H9 (cell line): ENCODE data around the gene ATP6V0A4. TPM values are rescaled to one million over a fixed set of nuclear protein-coding genes. Genes with fewer than 3 reads are reported as not detected.

Experiments
- DNase-seq: peaks from one replicate; pipeline ENCODE4 v3.0.0-alpha.2; 2017
- H2AFZ ChIP-seq: one replicate; pipeline ENCODE4 v1.6.1; 2013; ENCODE audit warnings: mild to moderate bottlenecking, low read length, control low read depth, moderate library complexity
- H2AK5ac ChIP-seq: 2 replicates; pipeline ENCODE4 v1.6.1; 2013; ENCODE audit warnings: low read length, control low read depth, mixed read lengths; ENCODE audit not compliant: insufficient read length
- H2BK120ac ChIP-seq: one replicate; pipeline ENCODE4 v1.6.1; 2013; ENCODE audit warnings: low read depth, mild to moderate bottlenecking, low read length, control low read depth, inconsistent platforms; ENCODE audit not compliant: poor library complexity, severe bottlenecking
- H2BK12ac ChIP-seq: 2 replicates; pipeline ENCODE4 v1.6.1; 2013; ENCODE audit warnings: low read length, control low read depth, mixed read lengths, low read depth; ENCODE audit not compliant: insufficient read length
- H2BK15ac ChIP-seq: 2 replicates; pipeline ENCODE4 v1.6.1; 2013; ENCODE audit warnings: low read depth, low read length, control low read depth
- H2BK20ac ChIP-seq: one replicate; pipeline ENCODE4 v1.6.1; 2013; ENCODE audit warnings: low read depth, mild to moderate bottlenecking, low read length, control low read depth, inconsistent platforms; ENCODE audit not compliant: poor library complexity, severe bottlenecking
- H2BK5ac ChIP-seq: 2 replicates; pipeline ENCODE4 v1.6.1; 2013; ENCODE audit warnings: low read length, control low read depth, mixed read lengths; ENCODE audit not compliant: insufficient read length
- H3K14ac ChIP-seq: 2 replicates; pipeline ENCODE4 v1.6.1; 2013; ENCODE audit warnings: low read length, control low read depth; ENCODE audit not compliant: insufficient read depth
- H3K18ac ChIP-seq: 2 replicates; pipeline ENCODE4 v1.6.1; 2013; ENCODE audit warnings: low read depth, mild to moderate bottlenecking, mixed read lengths, low read length, control low read depth; ENCODE audit not compliant: insufficient read length
- H3K23ac ChIP-seq: 2 replicates; pipeline ENCODE4 v1.6.1; 2013; ENCODE audit warnings: low read length, control low read depth, mixed read lengths, low read depth; ENCODE audit not compliant: insufficient read length
- H3K23me2 ChIP-seq: 2 replicates; pipeline ENCODE4 v1.6.1; 2013; ENCODE audit warnings: low read depth, mild to moderate bottlenecking, mixed read lengths, low read length, control low read depth; ENCODE audit not compliant: insufficient read length, poor library complexity, severe bottlenecking
- H3K27ac ChIP-seq: 2 replicates; pipeline ENCODE4 v1.5.1; 2013; ENCODE audit warnings: low read length, control low read depth, mixed read lengths, low read depth; ENCODE audit not compliant: insufficient read length
- H3K27me3 ChIP-seq: 2 replicates; pipeline ENCODE4 v1.6.1; 2013; ENCODE audit warnings: low read length, control low read depth, inconsistent platforms; ENCODE audit not compliant: insufficient read depth
- H3K4ac ChIP-seq: 2 replicates; pipeline ENCODE4 v1.6.1; 2013; ENCODE audit warnings: low read depth, mild to moderate bottlenecking, control low read depth, inconsistent platforms, low read length, moderate library complexity
- H3K4me1 ChIP-seq: 2 replicates; pipeline ENCODE4 v1.6.1; 2013; ENCODE audit warnings: low read length, control low read depth, inconsistent platforms; ENCODE audit not compliant: insufficient read depth
- H3K4me2 ChIP-seq: 2 replicates; pipeline ENCODE4 v1.6.1; 2013; ENCODE audit warnings: low read length, control low read depth, mixed read lengths; ENCODE audit not compliant: insufficient read length, insufficient read depth
- H3K56ac ChIP-seq: 2 replicates; pipeline ENCODE4 v1.6.1; 2013; ENCODE audit warnings: low read depth, mild to moderate bottlenecking, mixed read lengths, low read length, control low read depth; ENCODE audit not compliant: insufficient read length
- H3K79me1 ChIP-seq: 2 replicates; pipeline ENCODE4 v1.6.1; 2013; ENCODE audit warnings: low read depth, mild to moderate bottlenecking, moderate library complexity, low read length, control low read depth, inconsistent platforms; ENCODE audit not compliant: insufficient read depth, poor library complexity, severe bottlenecking
- H3K79me2 ChIP-seq: 2 replicates; pipeline ENCODE4 v1.6.1; 2013; ENCODE audit warnings: low read length, control low read depth, inconsistent platforms; ENCODE audit not compliant: insufficient read depth
- H3K9ac ChIP-seq: 2 replicates; pipeline ENCODE4 v1.6.1; 2013; ENCODE audit warnings: low read length, control low read depth, mixed read lengths; ENCODE audit not compliant: insufficient read length; ENCODE audit errors: extremely low read depth
- H3K9me3 ChIP-seq: one replicate; pipeline ENCODE4 v1.6.1; 2013; ENCODE audit warnings: low read depth, low read length, inconsistent platforms; ENCODE audit not compliant: control insufficient read depth
- H3T11ph ChIP-seq: one replicate; pipeline ENCODE4 v1.6.1; 2013; ENCODE audit warnings: mild to moderate bottlenecking, low read length, control low read depth, inconsistent platforms
- H4K20me1 ChIP-seq: one replicate; pipeline ENCODE4 v1.6.1; 2013; ENCODE audit not compliant: control insufficient read depth, insufficient read length, insufficient read depth
- H4K5ac ChIP-seq: 2 replicates; pipeline ENCODE4 v1.6.1; 2013; ENCODE audit warnings: low read depth, mild to moderate bottlenecking, mixed read lengths, low read length, control low read depth; ENCODE audit not compliant: insufficient read length
- H4K8ac ChIP-seq: replicated peaks from 2 replicates; pipeline ENCODE4 v1.6.1; 2013; ENCODE audit warnings: low read length, control low read depth, mixed read lengths, low read depth; ENCODE audit not compliant: insufficient read length
- H4K91ac ChIP-seq: 2 replicates; pipeline ENCODE4 v1.6.1; 2013; ENCODE audit warnings: low read depth, mild to moderate bottlenecking, moderate library complexity, mixed read lengths, low read length, control low read depth; ENCODE audit not compliant: insufficient read length
- H3K27ac Mint-ChIP-seq, 3 experiments: 2 replicates in 2 of 3; 3 replicates in 1 of 3; pipeline ENCODE4 v1.8.0; 2020 to 2021; ENCODE audit warnings: mixed read lengths in 3 of 3, mild to moderate bottlenecking in 1 of 3, moderate library complexity in 1 of 3
- H3K27me3 Mint-ChIP-seq: 2 replicates; pipeline ENCODE4 v1.8.0; 2021; ENCODE audit warnings: low read depth, mild to moderate bottlenecking, moderate library complexity, mixed read lengths
- H3K36me3 Mint-ChIP-seq, 3 experiments: 2 replicates in 2 of 3; 3 replicates in 1 of 3; pipeline ENCODE4 v1.8.0; 2020 to 2021; ENCODE audit warnings: low read depth in 3 of 3, mixed read lengths in 3 of 3; ENCODE audit not compliant: insufficient read depth in 1 of 3
- H3K4me1 Mint-ChIP-seq, 2 experiments: 2 replicates each; pipeline ENCODE4 v1.8.0; 2020; ENCODE audit warnings: mixed read lengths in 2 of 2
- H3K4me3 Mint-ChIP-seq, 2 experiments: 2 replicates in 1 of 2; 3 replicates in 1 of 2; pipeline ENCODE4 v1.8.0; 2020 to 2021; ENCODE audit warnings: mild to moderate bottlenecking in 2 of 2, mixed read lengths in 2 of 2, moderate library complexity in 1 of 2
- H3K9me3 Mint-ChIP-seq, 2 experiments: 2 replicates in 1 of 2; 3 replicates in 1 of 2; pipeline ENCODE4 v1.8.0; 2020; ENCODE audit warnings: mild to moderate bottlenecking in 2 of 2, mixed read lengths in 2 of 2, moderate library complexity in 1 of 2
- CTCF ChIP-seq: fragments of 200-600 bp; sonication (generic); conservative IDR thresholded peaks from 3 replicates; pipeline ENCODE4 v1.8.0; 2021; ENCODE audit warnings: antibody characterized with exemption, mild to moderate bottlenecking
- WGBS: extraction: QIAGEN DNeasy Blood & Tissue Kit; methylation state at CpG from one replicate; pipeline ENCODE4 v1.1.7; 2013; ENCODE audit warnings: missing lambda C conversion rate, low lambda C conversion rate, mixed read lengths; ENCODE audit not compliant: insufficient read length; ENCODE audit errors: extremely low coverage; 5-methylcytosine and 5-hydroxymethylcytosine counted together
- total RNA-seq: library from RNA; stranded (reverse); gene quantifications from 2 replicates; pipeline ENCODE4 v1.2.1, GENCODE V29; 2021

ATP6V0A4 gene
- total RNA-seq, 1 experiment from 2014 or later: 0.79 TPM

GRCh38 chr7:138828302-138828701, 30.3 kb upstream of the ATP6V0A4 start:
- Mint-ChIP-seq H3K4me1 (peaks cover 2 to 4% of the 10 kb centered on the region in 2 experiments; a peak in 1 of 4 replicates), H3K27me3 (no peaks in the 10 kb centered on the region), H3K36me3 (no peaks in the 10 kb centered on the region; a peak in 2 of 7 replicates), H3K4me3 (no peak overlapping the region), H3K9me3 (peaks cover 0 to 3% of the 10 kb centered on the region in 2 experiments; a peak in 2 of 5 replicates), H3K27ac (no peak overlapping the region)
- no CpG with 5 or more reads among the region's 2 CpGs for WGBS
- no peak overlapping the region for H3K56ac ChIP-seq
- no peak overlapping the region for H3T11ph ChIP-seq
- no peak overlapping the region for H3K4ac ChIP-seq
- no peaks in the 10 kb centered on the region for H3K4me1 ChIP-seq
- H4K20me1 ChIP-seq: no peaks in the 10 kb centered on the region
- no peak overlapping the region for H2BK12ac ChIP-seq
- H2BK120ac ChIP-seq: no peak overlapping the region
- H2BK5ac ChIP-seq: no peak overlapping the region
- no peak overlapping the region for H3K4me2 ChIP-seq
- no peak overlapping the region for H4K8ac ChIP-seq
- no peak overlapping the region for H4K91ac ChIP-seq
- H3K27me3 ChIP-seq: no peaks in the 10 kb centered on the region
- no peaks in the 10 kb centered on the region for H3K9me3 ChIP-seq
- H2BK15ac ChIP-seq: no peak overlapping the region
- H3K79me1 ChIP-seq: no peaks in the 10 kb centered on the region
- no peak overlapping the region for H3K23ac ChIP-seq
- no peak overlapping the region for H3K27ac ChIP-seq
- no peaks in the 10 kb centered on the region for H3K79me2 ChIP-seq
- H3K14ac ChIP-seq: no peak overlapping the region
- H2AFZ ChIP-seq: no peak overlapping the region
- TF ChIP-seq CTCF: no peak
- H3K23me2 ChIP-seq: no peaks in the 10 kb centered on the region
- no peak overlapping the region for H2AK5ac ChIP-seq
- H3K9ac ChIP-seq: no peak overlapping the region
- H4K5ac ChIP-seq: no peak overlapping the region
- no peak for DNase-seq
- no peak overlapping the region for H2BK20ac ChIP-seq
- no peak overlapping the region for H3K18ac ChIP-seq
